A172 (cell line): ENCODE data around the gene FNIP2. TPM values are rescaled to one million over a fixed set of nuclear protein-coding genes. Genes with fewer than 3 reads are reported as not detected.
"Not testable (repeated sequence)": the region's sequence is repeated elsewhere in the genome, so short reads cannot be mapped to it uniquely, and the experiment has no call there.

ENCODE experiments used
- DNase-seq: peaks from one replicate; pipeline ENCODE4 v3.0.0-alpha.2; 2015; ENCODE audit warnings: low spot score
- total RNA-seq: library from RNA; depleted of rRNA; stranded (reverse); fragments of >200 nt; shearing (Covaris generic); gene quantifications from 2 replicates; pipeline ENCODE4 v1.2.3, GENCODE V29; 2014

Gene FNIP2
- total RNA-seq, 1 experiment from 2014 or later: 10.8 TPM

GRCh38 chr4:158912806-158913205, 144.0 kb downstream of the FNIP2 start:
- DNase-seq: no peak

GRCh38 chr4:158913766-158914165, 144.9 kb downstream of the FNIP2 start:
- no peak for DNase-seq

- peak; percentile 57 for DNase-seq
These were observed 145.4 kb downstream of the FNIP2 start for GRCh38 chr4:158914218-158914617.

- DNase-seq: no peak
These were observed 146.9 kb downstream of the FNIP2 start for GRCh38 chr4:158915683-158916241.

GRCh38 chr4:158920452-158920996, 151.7 kb downstream of the FNIP2 start:
- not testable (repeated sequence) for DNase-seq

- not testable (repeated sequence) for DNase-seq
These were observed 158.9 kb downstream of the FNIP2 start for GRCh38 chr4:158927774-158928173.

- DNase-seq: no peak
These were observed 161.3 kb downstream of the FNIP2 start for GRCh38 chr4:158929939-158930638.

- DNase-seq: no peak
These were observed 161.8 kb downstream of the FNIP2 start for GRCh38 chr4:158930639-158930972.

- DNase-seq: no peak
These were observed 164.4 kb downstream of the FNIP2 start for GRCh38 chr4:158933236-158933635.

GRCh38 chr4:158934996-158935669, 166.3 kb downstream of the FNIP2 start:
- no peak for DNase-seq

GRCh38 chr4:158936238-158936637, 167.4 kb downstream of the FNIP2 start:
- no peak for DNase-seq

GRCh38 chr4:158938220-158939044, 169.6 kb downstream of the FNIP2 start:
- peak; percentile 7 for DNase-seq

GRCh38 chr4:158940271-158940670, 171.4 kb downstream of the FNIP2 start:
- DNase-seq: no peak

- DNase-seq: no peak
These were observed 172.5 kb downstream of the FNIP2 start for GRCh38 chr4:158941321-158941720.

GRCh38 chr4:158941895-158942294, 173.1 kb downstream of the FNIP2 start:
- no peak for DNase-seq

GRCh38 chr4:158945529-158946108, 176.8 kb downstream of the FNIP2 start:
- no peak for DNase-seq

GRCh38 chr4:158946825-158947224, 178.0 kb downstream of the FNIP2 start:
- DNase-seq: no peak

- no peak for DNase-seq
These were observed 179.2 kb downstream of the FNIP2 start for GRCh38 chr4:158948071-158948470.

- DNase-seq: peak; percentile 34
These were observed 180.3 kb downstream of the FNIP2 start for GRCh38 chr4:158949099-158949498.

- DNase-seq: not testable (repeated sequence)
These were observed 183.5 kb downstream of the FNIP2 start for GRCh38 chr4:158952221-158952774.

- not testable (repeated sequence) for DNase-seq
These were observed 187.5 kb downstream of the FNIP2 start for GRCh38 chr4:158956345-158956744.
